Stomach (tissue), 4 donors: ENCODE results near the gene GPC6.

Experiments
- CTCF ChIP-seq, 7 experiments: fragments of 450-650 bp in 4 of 7; fragments of 200-600 bp in 3 of 7; sonication (generic) in 3 of 7; IDR thresholded peaks; one replicate each; pipeline ENCODE4 v1.5.1; 2016 to 2019; ENCODE audit warnings: antibody characterized with exemption in 7 of 7, control low read depth in 2 of 7, mild to moderate bottlenecking in 1 of 7
- EP300 ChIP-seq: sonication (generic); formaldehyde crosslinking; IDR thresholded peaks from one replicate; pipeline ENCODE4 v1.6.1; 2017; ENCODE audit warnings: antibody characterized with exemption
- POLR2A ChIP-seq, 4 donors: fragments of 450-650 bp; IDR thresholded peaks; one replicate each; pipeline ENCODE4 v1.6.1; 2016; ENCODE audit warnings: antibody characterized with exemption in 4 of 4, control low read depth in 2 of 4, mild to moderate bottlenecking in 1 of 4, moderate library complexity in 1 of 4
- POLR2AphosphoS5 ChIP-seq, 3 donors: sonication (generic); formaldehyde crosslinking; IDR thresholded peaks; one replicate each; pipeline ENCODE4 v1.6.1; 2016; ENCODE audit warnings: antibody characterized with exemption in 3 of 3

GRCh38 chr13:93435651-93436050 is 209.0 kb downstream of the GPC6 start:
- TF ChIP-seq CTCF (IDR thresholded peaks at IDR 0.05) (no peak), POLR2AphosphoS5 (IDR thresholded peaks at IDR 0.05) (no peak), POLR2A (IDR thresholded peaks at IDR 0.05) (no peak), EP300 (no peak)
